ENCODE results near the gene COLEC11.

The COLEC11 gene

DNA sequence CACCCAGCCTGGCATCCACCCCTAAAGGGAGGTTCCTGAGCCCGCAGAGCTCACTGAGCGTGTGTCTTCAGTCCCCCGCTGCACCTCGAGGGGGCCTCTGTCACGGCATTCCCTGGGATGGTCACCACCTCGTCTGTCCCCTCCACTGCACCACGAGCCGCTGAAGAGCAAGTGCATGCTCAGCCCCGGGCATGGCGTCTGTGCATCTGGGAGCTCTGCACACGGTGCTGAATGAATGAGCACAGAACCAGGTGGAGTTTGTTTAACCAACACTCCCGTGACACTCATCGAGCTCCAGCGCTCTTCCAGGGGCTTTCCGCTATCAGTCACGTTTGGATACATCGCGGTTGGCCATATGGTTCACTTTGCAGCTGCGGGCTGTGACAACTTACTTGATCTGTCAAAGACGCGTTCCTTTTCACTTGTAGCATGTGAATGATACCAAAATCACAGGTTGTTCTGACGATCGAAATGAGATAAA is 72.3 kb downstream of the COLEC11 start:
- TF ChIP-seq CTCF (IDR thresholded peaks at IDR 0.05), result no peak

DNA sequence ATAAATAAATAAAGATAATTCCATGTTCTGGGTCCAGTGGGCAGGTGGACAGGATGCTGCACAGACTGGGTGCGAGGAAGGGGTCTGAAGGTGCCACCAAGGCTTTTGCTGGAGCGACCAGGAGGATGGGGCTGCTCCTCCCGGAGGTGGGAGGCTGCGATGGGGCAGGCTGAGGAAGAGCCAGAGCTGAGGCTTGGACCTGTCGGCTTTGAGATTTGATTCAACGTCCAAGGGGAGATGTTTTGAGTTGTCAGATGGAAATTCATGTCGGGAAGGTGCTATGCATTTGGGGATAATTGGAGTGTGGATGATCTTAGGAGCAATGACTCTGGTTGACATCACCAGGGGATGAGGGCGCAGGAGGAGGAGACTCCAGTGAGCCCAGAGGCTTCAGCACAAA is 74.7 kb downstream of the COLEC11 start:
- TF ChIP-seq CTCF (IDR thresholded peaks at IDR 0.05), result no peak

GRCh38 chr2:3670376-3670775 is 75.5 kb downstream of the COLEC11 start:
- no peak for TF ChIP-seq CTCF (IDR thresholded peaks at IDR 0.05)

- TF ChIP-seq CTCF (IDR thresholded peaks at IDR 0.05), result no peak
Measured at GRCh38 chr2:3670941-3671340, 76.0 kb downstream of the COLEC11 start.

- no peak for TF ChIP-seq CTCF (IDR thresholded peaks at IDR 0.05)
Measured at GRCh38 chr2:3672861-3673678, 78.2 kb downstream of the COLEC11 start.

DNA sequence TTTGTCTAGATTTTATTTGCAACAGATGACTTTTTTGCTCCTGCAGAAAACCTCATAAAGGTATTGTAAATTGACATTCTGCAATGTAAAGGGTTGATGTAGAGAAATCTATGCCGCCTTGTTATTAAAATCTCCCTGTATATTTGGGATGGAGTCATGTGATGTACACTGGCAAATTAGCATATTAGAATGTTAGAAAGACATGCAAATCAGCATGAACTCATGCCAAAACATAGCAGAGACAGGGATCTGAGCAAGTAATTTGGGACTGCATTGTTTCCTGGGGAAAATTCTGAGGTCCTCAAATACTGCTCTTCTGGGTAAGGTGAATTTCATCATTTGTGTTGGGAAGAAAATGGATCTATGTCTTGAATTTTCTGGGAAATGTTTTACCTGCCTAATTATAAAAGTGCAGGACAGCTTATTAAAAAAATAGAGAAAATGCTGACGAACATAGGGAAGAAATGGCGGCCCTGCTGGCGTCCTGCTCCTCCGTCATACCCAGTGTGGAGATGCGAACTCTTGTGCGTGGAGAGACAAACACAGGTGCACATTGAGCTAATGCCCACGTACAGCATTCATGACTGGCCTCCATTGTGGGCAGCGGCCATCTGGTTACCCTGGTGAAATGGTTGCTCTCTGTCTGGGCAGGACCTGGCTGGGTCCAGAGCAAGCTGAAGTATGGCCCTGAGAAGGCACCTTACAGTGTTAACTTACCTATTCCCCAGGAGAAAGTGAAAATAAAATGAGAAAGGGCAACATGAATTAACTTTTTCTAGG is 79.3 kb downstream of the COLEC11 start:
- no peak for TF ChIP-seq CTCF (IDR thresholded peaks at IDR 0.05)

GRCh38 chr2:3675687-3676086 is 80.8 kb downstream of the COLEC11 start:
- no peak for TF ChIP-seq CTCF (IDR thresholded peaks at IDR 0.05)

Data from LNCAP (cell line).